OCI-LY3 (cell line): ENCODE measurements around the gene ACVR1.

ENCODE experiments used
- H2AFZ ChIP-seq: fragments of 200-600, 300-600 bp; shearing (Covaris generic); 2 replicates; pipeline ENCODE4 v1.6.0; 2014; ENCODE audit warnings: antibody characterized with exemption, low read depth, low read length
- H3K27ac ChIP-seq: fragments of 200-600, 300-600 bp; sonication (generic); 2 replicates; pipeline ENCODE4 v1.5.1; 2014; ENCODE audit warnings: mild to moderate bottlenecking, low read length, moderate library complexity, mixed read lengths
- H3K27me3 ChIP-seq: fragments of 200-600, 300-600 bp; sonication (generic); 2 replicates; pipeline ENCODE4 v1.6.1; 2014; ENCODE audit warnings: low read depth, low read length, mixed read lengths
- H3K36me3 ChIP-seq: fragments of 200-600, 300-600 bp; sonication (generic); replicated peaks from 2 replicates; pipeline ENCODE3; 2014; ENCODE audit warnings: low read depth, low read length, mixed read lengths
- H3K4me1 ChIP-seq: fragments of 300-600, 200-600 bp; sonication (generic); 2 replicates; pipeline ENCODE4 v1.6.1; 2014; ENCODE audit warnings: low read length, mixed read lengths
- H3K4me2 ChIP-seq: fragments of 200-600, 300-600 bp; sonication (generic); 2 replicates; pipeline ENCODE4 v1.6.1; 2014; ENCODE audit warnings: low read length, mixed read lengths
- H3K4me3 ChIP-seq: fragments of 300-600, 200-600 bp; sonication (generic); 2 replicates; pipeline ENCODE4 v1.5.1; 2014; ENCODE audit warnings: antibody characterized with exemption, mild to moderate bottlenecking, low read length, moderate library complexity
- H3K79me2 ChIP-seq: fragments of 300-600, 200-600 bp; shearing (Covaris generic); 2 replicates; pipeline ENCODE4 v1.6.1; 2014; ENCODE audit warnings: mild to moderate bottlenecking, low read length, mixed read lengths
- H3K9ac ChIP-seq: fragments of 300-600, 200-600 bp; shearing (Covaris generic); 2 replicates; pipeline ENCODE4 v1.6.0; 2014; ENCODE audit warnings: mild to moderate bottlenecking, low read length, moderate library complexity
- H3K9me3 ChIP-seq: fragments of 200-600, 300-600 bp; shearing (Covaris generic); 2 replicates; pipeline ENCODE4 v1.6.1; 2014; ENCODE audit warnings: low read length, mixed read lengths; ENCODE audit not compliant: insufficient read depth
- H4K20me1 ChIP-seq: fragments of 200-600, 300-600 bp; sonication (generic); 2 replicates; pipeline ENCODE4 v1.6.1; 2016; ENCODE audit warnings: low read length, mixed read lengths; ENCODE audit not compliant: insufficient read depth
- CTCF ChIP-seq: fragments of 200-600, 300-600 bp; sonication (generic); IDR thresholded peaks from 2 replicates; pipeline ENCODE4 v1.5.1; 2014; ENCODE audit warnings: antibody characterized with exemption, low read length, low read depth
- EZH2phosphoT487 ChIP-seq: fragments of 200-600 bp; shearing (Covaris generic); IDR thresholded peaks from 2 replicates; pipeline ENCODE4 v1.6.1; 2018; ENCODE audit warnings: antibody characterized with exemption, mixed run types, low read depth

The ACVR1 gene

GRCh38 chr2:157866666-157867642 is 9.2 kb downstream of the ACVR1 start:
- no peak overlapping the region for H3K4me3 ChIP-seq
- TF ChIP-seq CTCF (no peak), EZH2phosphoT487 (no peak)
- H3K79me2 ChIP-seq: no peaks in the 10 kb centered on the region
- H3K27ac ChIP-seq: no peak overlapping the region
- H4K20me1 ChIP-seq: no peaks in the 10 kb centered on the region
- no peaks in the 10 kb centered on the region for H3K27me3 ChIP-seq
- no peaks in the 10 kb centered on the region for H3K36me3 ChIP-seq
- H3K4me1 ChIP-seq: peaks cover 6% of the 10 kb centered on the region; the same call in 1 of the 2 replicates
- no peak overlapping the region for H2AFZ ChIP-seq
- H3K4me2 ChIP-seq: no peak overlapping the region
- H3K9me3 ChIP-seq: no peaks in the 10 kb centered on the region
- H3K9ac ChIP-seq: no peak overlapping the region

- TF ChIP-seq EZH2phosphoT487 (no peak), CTCF (no peak)
Observed at GRCh38 chr2:157866202-157866601, 9.9 kb downstream of the ACVR1 start.

GRCh38 chr2:157864857-157865430 is 11.2 kb downstream of the ACVR1 start:
- peaks cover 6% of the 10 kb centered on the region; the same call in 1 of the 2 replicates for H3K4me1 ChIP-seq
- no peaks in the 10 kb centered on the region for H3K36me3 ChIP-seq
- H2AFZ ChIP-seq: no peak overlapping the region
- no peak overlapping the region for H3K9ac ChIP-seq
- no peaks in the 10 kb centered on the region for H3K9me3 ChIP-seq
- no peak overlapping the region for H3K4me2 ChIP-seq
- H4K20me1 ChIP-seq: no peaks in the 10 kb centered on the region
- H3K4me3 ChIP-seq: no peak overlapping the region
- TF ChIP-seq CTCF (no peak), EZH2phosphoT487 (no peak)
- no peaks in the 10 kb centered on the region for H3K79me2 ChIP-seq
- no peaks in the 10 kb centered on the region for H3K27me3 ChIP-seq
- H3K27ac ChIP-seq: no peak overlapping the region

More at GRCh38 chr2:157866202-157866601, 9.9 kb downstream of the ACVR1 start:
- Histone ChIP-seq H3K79me2 (no peaks in the 10 kb centered on the region), H2AFZ (no peak overlapping the region), H3K9me3 (no peaks in the 10 kb centered on the region), H3K9ac (no peak overlapping the region), H4K20me1 (no peaks in the 10 kb centered on the region), H3K27ac (no peak overlapping the region), H3K4me1 (peaks cover 6% of the 10 kb centered on the region; the same call in 1 of the 2 replicates), H3K27me3 (no peaks in the 10 kb centered on the region), H3K36me3 (no peaks in the 10 kb centered on the region), H3K4me2 (no peak overlapping the region), H3K4me3 (no peak overlapping the region)

DNA sequence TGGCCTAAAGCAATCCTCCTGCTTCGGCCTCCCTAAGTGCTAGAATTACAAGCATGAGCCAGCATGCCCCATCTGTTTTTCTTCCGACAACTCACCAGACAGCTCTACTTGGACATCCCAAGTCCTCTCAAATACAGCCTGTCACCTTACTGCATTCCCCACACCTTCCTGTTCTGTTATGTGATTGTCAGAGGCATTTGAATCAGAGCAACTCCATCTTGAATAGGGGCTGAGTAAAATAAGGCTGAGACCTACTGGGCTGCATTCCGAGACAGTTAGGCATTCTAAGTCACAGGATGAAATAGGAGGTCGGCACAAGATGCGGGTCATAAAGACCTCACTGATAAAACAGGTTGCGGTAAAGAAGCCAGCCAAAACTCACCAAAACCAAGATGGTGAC is 17.3 kb downstream of the ACVR1 start:
- H3K4me2 ChIP-seq: no peak overlapping the region
- H3K4me3 ChIP-seq: no peak overlapping the region
- no peaks in the 10 kb centered on the region for H3K27me3 ChIP-seq
- H3K9ac ChIP-seq: no peak overlapping the region
- no peak overlapping the region for H3K27ac ChIP-seq
- H3K4me1 ChIP-seq: no peaks in the 10 kb centered on the region
- no peaks in the 10 kb centered on the region for H3K36me3 ChIP-seq
- no peaks in the 10 kb centered on the region for H3K79me2 ChIP-seq
- H2AFZ ChIP-seq: no peak overlapping the region
- no peaks in the 10 kb centered on the region for H4K20me1 ChIP-seq
- TF ChIP-seq CTCF (no peak), EZH2phosphoT487 (no peak)
- no peaks in the 10 kb centered on the region for H3K9me3 ChIP-seq
